Measurements from ENCODE around the gene APOE.

DNA sequence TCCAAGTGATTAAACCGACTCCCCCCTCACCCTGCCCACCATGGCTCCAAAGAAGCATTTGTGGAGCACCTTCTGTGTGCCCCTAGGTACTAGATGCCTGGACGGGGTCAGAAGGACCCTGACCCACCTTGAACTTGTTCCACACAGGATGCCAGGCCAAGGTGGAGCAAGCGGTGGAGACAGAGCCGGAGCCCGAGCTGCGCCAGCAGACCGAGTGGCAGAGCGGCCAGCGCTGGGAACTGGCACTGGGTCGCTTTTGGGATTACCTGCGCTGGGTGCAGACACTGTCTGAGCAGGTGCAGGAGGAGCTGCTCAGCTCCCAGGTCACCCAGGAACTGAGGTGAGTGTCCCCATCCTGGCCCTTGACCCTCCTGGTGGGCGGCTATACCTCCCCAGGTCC, 2.0 kb downstream of the APOE start:
- TF ChIP-seq YY1 (IDR thresholded peaks at IDR 0.05; ENCODE audit: low read depth) (no peak), FOXM1 (IDR thresholded peaks at IDR 0.05; ENCODE audit: borderline replicate concordance, low read depth) (no peak), CEBPB (IDR thresholded peaks at IDR 0.05) (no peak)

Measured in Ishikawa (cell line).